Endothelial cell of umbilical vein (primary cell): Measurements from ENCODE around the gene SIRT5. TPM values are rescaled to one million over a fixed set of nuclear protein-coding genes. Genes with fewer than 3 reads are reported as not detected.

ENCODE experiments used
- BruUV-seq: library from RNA; stranded (reverse); fragments of 400-500 nt; replicated peaks from 2 replicates; lab custom pipeline; 2021; lab: Mats Ljungman, UMichigan
- CTCF ChIA-PET: fragments of 300-600, 350-600 bp; sonication (Branson Sonifier 250); formaldehyde crosslinking; loops from one replicate; lab custom pipeline; 2021; ENCODE audit warnings: antibody characterized with exemption, inconsistent platforms; lab: Charles Lee
- POLR2A ChIA-PET: fragments of 300-600, 350-600 bp; sonication (Branson Sonifier 250); formaldehyde crosslinking; loops from one replicate; lab custom pipeline; 2021; ENCODE audit warnings: antibody characterized with exemption, inconsistent platforms; lab: Charles Lee
- DNase-seq: peaks from one replicate; pipeline ENCODE4 v3.0.0-alpha.2; 2011; ENCODE audit warnings: low read depth, low spot score
- FAIRE-seq: peaks from 2 replicates; lab custom pipeline; 2011; peaks lifted over from hg19 to GRCh38; lab: Jason Lieb, UNC
- H2AFZ ChIP-seq: 2 replicates; pipeline ENCODE4 v1.6.0; 2012; ENCODE audit warnings: low read depth, low read length, control low read depth, inconsistent platforms
- H3K27ac ChIP-seq: 2 replicates; pipeline ENCODE4 v1.5.1; 2011; ENCODE audit warnings: low read depth, mild to moderate bottlenecking, control low read depth, low read length, moderate library complexity; ENCODE audit not compliant: insufficient read depth
- H3K27me3 ChIP-seq, 2 experiments: 2 replicates each; pipeline versions ENCODE4 v1.6.0 to v1.6.1; 2011; ENCODE audit warnings: low read length in 2 of 2, mixed read lengths in 1 of 2; ENCODE audit not compliant: control insufficient read depth in 2 of 2, insufficient read depth in 2 of 2
- H3K36me3 ChIP-seq, 2 experiments: 2 replicates in 1 of 2; 3 replicates in 1 of 2; pipeline ENCODE4 v1.5.1; 2011; ENCODE audit warnings: low read length in 2 of 2, mild to moderate bottlenecking in 1 of 2, moderate library complexity in 1 of 2; ENCODE audit not compliant: control insufficient read depth in 2 of 2, insufficient read depth in 2 of 2; ENCODE audit errors: extremely low read depth in 1 of 2
- H3K4me1 ChIP-seq: 3 replicates; pipeline ENCODE4 v1.5.1; 2011; ENCODE audit warnings: mild to moderate bottlenecking, low read length; ENCODE audit not compliant: control insufficient read depth, insufficient read depth; ENCODE audit errors: extremely low read depth
- H3K4me2 ChIP-seq: 2 replicates; pipeline ENCODE4 v1.6.1; 2011; ENCODE audit warnings: low read length, control low read depth, mixed read lengths; ENCODE audit not compliant: insufficient read depth
- H3K4me3 ChIP-seq, 3 experiments: fragments of 200-600 bp in 1 of 3; sonication (generic), shearing (Covaris generic) in 1 of 3; replicated peaks in 1 of 3; 2 replicates each; pipeline ENCODE4 v1.5.1; 2011 to 2016; ENCODE audit warnings: control low read depth in 3 of 3, low read length in 3 of 3, mild to moderate bottlenecking in 2 of 3, inconsistent platforms in 1 of 3, low read depth in 1 of 3, moderate library complexity in 1 of 3; ENCODE audit not compliant: insufficient read depth in 1 of 3
- H3K79me2 ChIP-seq: 2 replicates; pipeline ENCODE4 v1.6.0; 2012; ENCODE audit warnings: low read length, inconsistent platforms; ENCODE audit not compliant: control insufficient read depth, insufficient read depth
- H3K9ac ChIP-seq: replicated peaks from 2 replicates; pipeline ENCODE3; 2011; ENCODE audit warnings: low read length, control low read depth; ENCODE audit not compliant: insufficient read depth; ENCODE audit errors: extremely low read depth
- H3K9me1 ChIP-seq: replicated peaks from 3 replicates; pipeline ENCODE4 v1.6.0; 2011; ENCODE audit warnings: mild to moderate bottlenecking, low read length; ENCODE audit not compliant: control insufficient read depth, insufficient read depth; ENCODE audit errors: extremely low read depth
- H3K9me3 ChIP-seq: replicated peaks from 2 replicates; pipeline ENCODE4 v1.5.1; 2012; ENCODE audit warnings: low read length, inconsistent platforms; ENCODE audit not compliant: control insufficient read depth, insufficient read depth
- H4K20me1 ChIP-seq: replicated peaks from 2 replicates; pipeline ENCODE3; 2011; ENCODE audit warnings: mild to moderate bottlenecking, low read length; ENCODE audit not compliant: control insufficient read depth, insufficient read depth; ENCODE audit errors: extremely low read depth
- EZH2 ChIP-seq: IDR thresholded peaks from 2 replicates; pipeline ENCODE4 v1.6.1; 2012; ENCODE audit warnings: borderline replicate concordance, low read depth, mild to moderate bottlenecking, moderate library complexity, low read length, inconsistent platforms; ENCODE audit not compliant: severe bottlenecking
- FOS ChIP-seq: IDR thresholded peaks from 2 replicates; pipeline ENCODE4 v1.6.1; 2011; ENCODE audit warnings: mild to moderate bottlenecking, low read length, moderate library complexity, borderline replicate concordance; ENCODE audit not compliant: insufficient read depth
- GATA2 ChIP-seq: IDR thresholded peaks from 2 replicates; pipeline ENCODE4 v1.7.0; 2011; ENCODE audit warnings: low read depth, mild to moderate bottlenecking, moderate library complexity, mixed read lengths, low read length; ENCODE audit not compliant: insufficient read length, insufficient read depth
- JUN ChIP-seq: IDR thresholded peaks from 2 replicates; pipeline ENCODE4 v1.6.1; 2011; ENCODE audit warnings: borderline replicate concordance, low read depth; ENCODE audit not compliant: insufficient read length, insufficient read depth
- POLR2A ChIP-seq: IDR thresholded peaks from 2 replicates; pipeline ENCODE4 v1.6.1; 2012; ENCODE audit warnings: low read depth, mild to moderate bottlenecking, control low read depth, low read length
- POLR2AphosphoS5 ChIP-seq: IDR thresholded peaks from 2 replicates; pipeline ENCODE4 v1.6.1; 2012; ENCODE audit warnings: low read depth, mild to moderate bottlenecking, control low read depth, low read length, moderate library complexity; ENCODE audit not compliant: insufficient read depth
- dilution Hi-C: fragments of 300-500 bp; cut with MboI; formaldehyde crosslinking; loops from one replicate; pipeline ENCODE4 v1.15.0; 2019; ENCODE audit warnings: low sequenced_read_pairs; ENCODE audit not compliant: extremely low pct_ligation_motif_present
- intact Hi-C: fragments of 100-400 bp; cut with micrococcal nuclease; formaldehyde crosslinking; loops from one replicate; pipeline ENCODE4 v1.10.0; 2022
- polyA plus RNA-seq, 4 experiments: library from polyadenylated mRNA; depleted of rRNA in 3 of 4; stranded (reverse) in 3 of 4; unstranded in 1 of 4; fragments of >200 nt; gene quantifications; 2 replicates each; pipeline versions ENCODE4 v1.2.1 to v1.2.3, GENCODE V29; 2011 to 2012; ENCODE audit warnings: missing spikeins in 1 of 4
- total RNA-seq: library from RNA; stranded (reverse); gene quantifications from 2 replicates; pipeline ENCODE4 v1.2.3, GENCODE V29; 2021
- TF ChIP-seq, protein P1 (sequence below): IDR thresholded peaks from 2 replicates; pipeline ENCODE4 v1.6.1; 2011; ENCODE audit not compliant: insufficient read depth, insufficient read length
- TF ChIP-seq, protein P2 (sequence below), 2 donors: IDR thresholded peaks; 1 replicate in 1 of 2; 2 replicates in 1 of 2; pipeline ENCODE4 v1.5.1; 2011; ENCODE audit warnings: low read length in 2 of 2, mild to moderate bottlenecking in 2 of 2, moderate library complexity in 2 of 2, control low read depth in 1 of 2, inconsistent platforms in 1 of 2, low read depth in 1 of 2; ENCODE audit not compliant: insufficient read depth in 1 of 2; ENCODE audit errors: extremely low read depth in 1 of 2

Gene SIRT5
- total and polyA plus RNA-seq, 2 donors (not counting 3 experiments of a cell fraction or from before 2014, with no cell fraction given) = 4.7 to 7.2 TPM

DNA sequence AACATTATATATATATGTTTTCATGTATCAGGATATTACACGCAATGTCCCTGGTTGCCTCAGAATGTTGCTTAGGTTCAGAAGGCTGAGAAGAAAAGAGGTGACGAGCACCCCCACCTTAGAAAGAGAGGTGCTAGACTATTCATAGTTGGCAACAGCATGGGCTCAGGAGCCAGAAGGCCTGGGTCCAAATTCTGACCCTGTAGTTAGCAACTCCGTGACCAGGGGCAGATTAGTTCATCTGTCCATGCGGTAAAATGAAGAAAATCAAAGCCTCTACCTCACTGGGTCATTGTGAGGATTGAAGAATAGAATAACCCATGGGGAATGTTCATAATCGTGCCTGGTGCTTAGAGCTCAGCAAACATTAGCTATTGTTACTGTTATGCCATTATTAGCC lies 5.4 kb upstream of the SIRT5 start:
- TF ChIP-seq GATA2 = no peak
- TF ChIP-seq, protein P1, sequence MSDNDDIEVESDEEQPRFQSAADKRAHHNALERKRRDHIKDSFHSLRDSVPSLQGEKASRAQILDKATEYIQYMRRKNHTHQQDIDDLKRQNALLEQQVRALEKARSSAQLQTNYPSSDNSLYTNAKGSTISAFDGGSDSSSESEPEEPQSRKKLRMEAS = no peak
- no peak for TF ChIP-seq EZH2
- no peak for TF ChIP-seq POLR2AphosphoS5
- no peak for TF ChIP-seq JUN
- TF ChIP-seq FOS = no peak
- TF ChIP-seq, protein P2, sequence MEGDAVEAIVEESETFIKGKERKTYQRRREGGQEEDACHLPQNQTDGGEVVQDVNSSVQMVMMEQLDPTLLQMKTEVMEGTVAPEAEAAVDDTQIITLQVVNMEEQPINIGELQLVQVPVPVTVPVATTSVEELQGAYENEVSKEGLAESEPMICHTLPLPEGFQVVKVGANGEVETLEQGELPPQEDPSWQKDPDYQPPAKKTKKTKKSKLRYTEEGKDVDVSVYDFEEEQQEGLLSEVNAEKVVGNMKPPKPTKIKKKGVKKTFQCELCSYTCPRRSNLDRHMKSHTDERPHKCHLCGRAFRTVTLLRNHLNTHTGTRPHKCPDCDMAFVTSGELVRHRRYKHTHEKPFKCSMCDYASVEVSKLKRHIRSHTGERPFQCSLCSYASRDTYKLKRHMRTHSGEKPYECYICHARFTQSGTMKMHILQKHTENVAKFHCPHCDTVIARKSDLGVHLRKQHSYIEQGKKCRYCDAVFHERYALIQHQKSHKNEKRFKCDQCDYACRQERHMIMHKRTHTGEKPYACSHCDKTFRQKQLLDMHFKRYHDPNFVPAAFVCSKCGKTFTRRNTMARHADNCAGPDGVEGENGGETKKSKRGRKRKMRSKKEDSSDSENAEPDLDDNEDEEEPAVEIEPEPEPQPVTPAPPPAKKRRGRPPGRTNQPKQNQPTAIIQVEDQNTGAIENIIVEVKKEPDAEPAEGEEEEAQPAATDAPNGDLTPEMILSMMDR (IDR thresholded peaks at IDR 0.05; ENCODE audit: extremely low read depth in 1 of 2, insufficient read depth in 1 of 2, low read depth in 1 of 2, low read length in 2 of 2) = no peak
- no peak for TF ChIP-seq POLR2A
- ChIA-PET POLR2A (no interaction called here), CTCF (no interaction called here)
- Histone ChIP-seq H3K9ac (no peak overlapping the region), H2AFZ (no peak overlapping the region), H4K20me1 (no peaks in the 10 kb centered on the region), H3K4me3 (no peak overlapping the region), H3K9me3 (no peaks in the 10 kb centered on the region), H3K27me3 (peaks cover 7 to 9% of the 10 kb centered on the region in 2 experiments), H3K4me1 (peaks cover 8% of the 10 kb centered on the region), H3K36me3 (no peaks in the 10 kb centered on the region), H3K9me1 (no peaks in the 10 kb centered on the region), H3K27ac (no peak overlapping the region), H3K79me2 (no peaks in the 10 kb centered on the region), H3K4me2 (no peak overlapping the region)
- dilution Hi-C loops = loop anchor here (25.0 kb wide), 1 partner anchor 232 kb away; the partner anchor contains the start of gene TBC1D7
- DNase-seq (no peak), FAIRE-seq (no peak)
- intact Hi-C loops = no loop called here
- no TSS peak for BruUV-seq
